H1 (cell line): Measurements from ENCODE around the gene ZFYVE19. TPM values are rescaled to one million over a fixed set of nuclear protein-coding genes. Genes with fewer than 3 reads are reported as not detected.

Experiments used
- CTCF ChIA-PET: fragments of 300-600 bp; sonication (Branson Sonifier 250); formaldehyde crosslinking; loops from one replicate; lab custom pipeline; 2021; ENCODE audit not compliant: partially characterized antibody; lab: Charles Lee
- POLR2A ChIA-PET: fragments of 300-600 bp; sonication (Branson Sonifier 250); formaldehyde crosslinking; loops from one replicate; lab custom pipeline; 2021; ENCODE audit warnings: inconsistent platforms; ENCODE audit not compliant: partially characterized antibody; lab: Charles Lee
- DNase-seq, 2 experiments: peaks; one replicate each; pipeline versions ENCODE4 v3.0.0 to v3.0.0-alpha.2; 2010 to 2022; ENCODE audit warnings: low spot score in 2 of 2, low read depth in 1 of 2, mixed read lengths in 1 of 2
- FAIRE-seq: peaks from 2 replicates; lab custom pipeline; 2011; peaks lifted over from hg19 to GRCh38; lab: Jason Lieb, UNC
- H2AFZ ChIP-seq: 2 replicates; pipeline ENCODE4 v1.8.1; 2012; ENCODE audit warnings: low read length, inconsistent platforms
- H2AK5ac ChIP-seq: 2 replicates; pipeline ENCODE4 v1.6.1; 2013; ENCODE audit warnings: low read depth, low read length
- H2BK120ac ChIP-seq: replicated peaks from 2 replicates; pipeline ENCODE3; 2013; ENCODE audit warnings: low read depth, low read length, inconsistent platforms
- H2BK12ac ChIP-seq: 2 replicates; pipeline ENCODE4 v1.6.1; 2013; ENCODE audit warnings: low read depth, low read length
- H2BK15ac ChIP-seq: 2 replicates; pipeline ENCODE4 v1.6.1; 2013; ENCODE audit warnings: low read length
- H2BK20ac ChIP-seq: 2 replicates; pipeline ENCODE4 v1.6.1; 2013; ENCODE audit warnings: low read length
- H2BK5ac ChIP-seq: 2 replicates; pipeline ENCODE4 v1.6.1; 2013; ENCODE audit warnings: low read depth, low read length
- H3K14ac ChIP-seq: 2 replicates; pipeline ENCODE4 v1.6.1; 2013; ENCODE audit warnings: inconsistent platforms; ENCODE audit not compliant: insufficient read length
- H3K18ac ChIP-seq: 2 replicates; pipeline ENCODE4 v1.6.1; 2013; ENCODE audit warnings: low read length; ENCODE audit errors: extremely low read depth
- H3K23ac ChIP-seq: 2 replicates; pipeline ENCODE4 v1.6.1; 2013; ENCODE audit warnings: inconsistent platforms; ENCODE audit not compliant: insufficient read length
- H3K23me2 ChIP-seq: 2 replicates; pipeline ENCODE4 v1.6.1; 2013; ENCODE audit warnings: low read depth, low read length
- H3K27ac ChIP-seq: 2 replicates; pipeline ENCODE4 v1.6.1; 2011; ENCODE audit warnings: low read depth, low read length, inconsistent platforms
- H3K27me3 ChIP-seq, 4 experiments: replicated peaks in 1 of 4; 1 replicate in 1 of 4; 2 replicates in 3 of 4; pipeline versions ENCODE4 v1.6.1 to v1.8.1; 2011 to 2013; ENCODE audit warnings: low read length in 3 of 4, mild to moderate bottlenecking in 3 of 4, inconsistent platforms in 2 of 4, mixed read lengths in 2 of 4, moderate library complexity in 1 of 4; ENCODE audit not compliant: control insufficient read depth in 3 of 4, insufficient read depth in 3 of 4; ENCODE audit errors: extremely low read depth in 1 of 4
- H3K36me3 ChIP-seq, 4 experiments: 2 replicates each; pipeline versions ENCODE4 v1.6.1 to v1.8.1; 2011 to 2013; ENCODE audit warnings: mild to moderate bottlenecking in 4 of 4, low read length in 3 of 4, moderate library complexity in 2 of 4, control low read depth in 1 of 4, inconsistent platforms in 1 of 4; ENCODE audit not compliant: insufficient read depth in 4 of 4, control insufficient read depth in 2 of 4
- H3K4ac ChIP-seq: replicated peaks from 2 replicates; pipeline ENCODE3; 2013; ENCODE audit warnings: low read length, low read depth, mixed read lengths, inconsistent platforms; ENCODE audit not compliant: insufficient read length
- H3K4me1 ChIP-seq, 4 experiments: replicated peaks in 1 of 4; 1 replicate in 1 of 4; 2 replicates in 3 of 4; pipeline versions ENCODE4 v1.6.1 to v1.8.1; 2011 to 2013; ENCODE audit warnings: low read length in 3 of 4, inconsistent platforms in 2 of 4, mixed read lengths in 1 of 4; ENCODE audit not compliant: insufficient read depth in 4 of 4, control insufficient read depth in 3 of 4
- H3K4me2 ChIP-seq, 2 experiments: 2 replicates each; pipeline versions ENCODE4 v1.6.1 to v1.8.1; 2011 to 2013; ENCODE audit warnings: low read depth in 2 of 2, low read length in 2 of 2, control low read depth in 1 of 2, inconsistent platforms in 1 of 2, mild to moderate bottlenecking in 1 of 2; ENCODE audit not compliant: insufficient read depth in 1 of 2
- H3K4me3 ChIP-seq, 4 experiments: fragments of 200-600, 300-600 bp in 1 of 4; sonication (generic), shearing (Covaris generic), sonication (Bioruptor Twin) in 1 of 4; 2 replicates each; pipeline versions ENCODE4 v1.5.1 to v1.8.1; 2011 to 2016; ENCODE audit warnings: low read length in 4 of 4, low read depth in 3 of 4, control low read depth in 2 of 4, inconsistent platforms in 2 of 4, mild to moderate bottlenecking in 2 of 4, mixed read lengths in 1 of 4, moderate library complexity in 1 of 4; ENCODE audit not compliant: insufficient read depth in 2 of 4; ENCODE audit errors: extremely low read depth in 1 of 4
- H3K56ac ChIP-seq: replicated peaks from 2 replicates; pipeline ENCODE3; 2013; ENCODE audit warnings: low read depth, mild to moderate bottlenecking, mixed read lengths, low read length, inconsistent platforms; ENCODE audit not compliant: insufficient read length
- H3K79me1 ChIP-seq: 2 replicates; pipeline ENCODE4 v1.6.1; 2013; ENCODE audit warnings: low read depth, low read length, control low read depth
- H3K79me2 ChIP-seq, 2 experiments: 2 replicates each; pipeline versions ENCODE4 v1.6.1 to v1.8.1; 2012 to 2013; ENCODE audit warnings: low read length in 2 of 2, mild to moderate bottlenecking in 2 of 2, inconsistent platforms in 1 of 2; ENCODE audit not compliant: insufficient read depth in 2 of 2, control insufficient read depth in 1 of 2
- H3K9ac ChIP-seq, 4 experiments: replicated peaks in 1 of 4; 1 replicate in 1 of 4; 2 replicates in 3 of 4; pipeline versions ENCODE4 v1.6.1 to v1.8.1; 2011 to 2013; ENCODE audit warnings: low read depth in 3 of 4, low read length in 3 of 4, control low read depth in 2 of 4, mild to moderate bottlenecking in 2 of 4, moderate library complexity in 2 of 4, inconsistent platforms in 1 of 4; ENCODE audit errors: extremely low read depth in 1 of 4
- H3K9me3 ChIP-seq, 2 experiments: 2 replicates each; pipeline versions ENCODE4 v1.6.1 to v1.8.1; 2012 to 2013; ENCODE audit warnings: mild to moderate bottlenecking in 2 of 2, moderate library complexity in 2 of 2, control low read depth in 1 of 2, inconsistent platforms in 1 of 2, low read depth in 1 of 2, low read length in 1 of 2, mixed read lengths in 1 of 2; ENCODE audit not compliant: insufficient read depth in 2 of 2
- H4K20me1 ChIP-seq, 2 experiments: replicated peaks in 1 of 2; 2 replicates each; pipeline versions ENCODE3 to v1.8.1; 2011 to 2013; ENCODE audit warnings: inconsistent platforms in 2 of 2, low read length in 2 of 2, mild to moderate bottlenecking in 1 of 2; ENCODE audit not compliant: insufficient read depth in 2 of 2, control insufficient read depth in 1 of 2
- H4K5ac ChIP-seq: 2 replicates; pipeline ENCODE4 v1.6.1; 2013; ENCODE audit warnings: low read length, low read depth, mixed read lengths, inconsistent platforms; ENCODE audit not compliant: insufficient read length
- H4K8ac ChIP-seq: 2 replicates; pipeline ENCODE4 v1.8.0; 2013; ENCODE audit warnings: mild to moderate bottlenecking, moderate library complexity, low read length, inconsistent platforms; ENCODE audit not compliant: insufficient read depth; ENCODE audit errors: extremely low read depth
- H4K91ac ChIP-seq: replicated peaks from 2 replicates; pipeline ENCODE3; 2013; ENCODE audit warnings: low read length, mixed read lengths, inconsistent platforms; ENCODE audit not compliant: insufficient read length
- ATF3 ChIP-seq: IDR thresholded peaks from 2 replicates; pipeline ENCODE4 v1.6.1; 2011; ENCODE audit warnings: low read depth, mild to moderate bottlenecking, low read length; ENCODE audit not compliant: insufficient read depth
- CBX5 ChIP-seq: fragments of 300-800, 300-1000 bp; sonication (generic); IDR thresholded peaks from 2 replicates; pipeline ENCODE4 v1.7.1; 2016; ENCODE audit warnings: antibody characterized with exemption, low read length, low read depth
- CBX8 ChIP-seq: fragments of 300-800, 300-1000 bp; sonication (generic); IDR thresholded peaks from 2 replicates; pipeline ENCODE4 v1.7.1; 2016; ENCODE audit warnings: low read depth, low read length, borderline replicate concordance
- FOSL1 ChIP-seq: IDR thresholded peaks from 2 replicates; pipeline ENCODE4 v1.6.1; 2011; ENCODE audit warnings: mild to moderate bottlenecking, low read depth, low read length, moderate library complexity; ENCODE audit not compliant: insufficient read depth
- JUND ChIP-seq: IDR thresholded peaks from 2 replicates; pipeline ENCODE4 v1.6.1; 2011; ENCODE audit warnings: mild to moderate bottlenecking, improper control_type of control experiment, low read length
- NRF1 ChIP-seq: IDR thresholded peaks from 2 replicates; pipeline ENCODE4 v1.6.1; 2011; ENCODE audit warnings: mild to moderate bottlenecking, low read depth, low read length, improper control_type of control experiment
- POLR2A ChIP-seq, 2 experiments: IDR thresholded peaks; 1 replicate in 1 of 2; 2 replicates in 1 of 2; pipeline ENCODE4 v1.6.1; 2011; ENCODE audit warnings: low read depth in 2 of 2, low read length in 2 of 2, mild to moderate bottlenecking in 2 of 2; ENCODE audit errors: control extremely low read depth in 1 of 2
- RNF2 ChIP-seq: fragments of 200-900, 300-1000 bp; sonication (generic); IDR thresholded peaks from 2 replicates; pipeline ENCODE4 v1.7.1; 2016; ENCODE audit warnings: borderline replicate concordance, low read depth, mild to moderate bottlenecking, antibody characterized with exemption, low read length; ENCODE audit not compliant: poor library complexity, severe bottlenecking; ENCODE audit errors: missing control alignments
- SIX5 ChIP-seq: IDR thresholded peaks from 2 replicates; pipeline ENCODE4 v1.6.1; 2011; ENCODE audit warnings: mild to moderate bottlenecking, low read depth, low read length
- SUZ12 ChIP-seq: fragments of 200-600 bp; sonication (generic); IDR thresholded peaks from 2 replicates; pipeline ENCODE4 v1.6.1; 2012; ENCODE audit warnings: mild to moderate bottlenecking, inconsistent platforms, low read length, moderate library complexity, mixed read lengths
- TAF1 ChIP-seq: IDR thresholded peaks from 2 replicates; pipeline ENCODE4 v1.6.1; 2011; ENCODE audit warnings: mild to moderate bottlenecking, low read depth, low read length
- WGBS, 2 experiments: shearing (Covaris generic) in 1 of 2; methylation state at CpG; one replicate each; pipeline versions ENCODE4 v1.1.6 to v1.1.7; 2013 to 2015; ENCODE audit warnings: low lambda C conversion rate in 2 of 2, mixed read lengths in 2 of 2, inconsistent platforms in 1 of 2, low coverage in 1 of 2, missing lambda C conversion rate in 1 of 2; ENCODE audit not compliant: insufficient replicate concordance in 2 of 2, insufficient coverage in 1 of 2, insufficient read length in 1 of 2; ENCODE audit errors: extremely low coverage in 1 of 2, missing lambda C conversion rate in 1 of 2; 5-methylcytosine and 5-hydroxymethylcytosine counted together
- polyA plus RNA-seq, 7 experiments: library from polyadenylated mRNA; depleted of rRNA in 3 of 7; stranded (reverse) in 5 of 7; unstranded in 2 of 7; fragments of >200 nt in 5 of 7; fragments of 200-250 nt in 2 of 7; gene quantifications; 1 replicate in 5 of 7; 2 replicates in 1 of 7; 4 replicates in 1 of 7; pipeline versions ENCODE4 v1.2.1 to v1.2.3, GENCODE V29; 2011 to 2013; ENCODE audit warnings: missing spikeins in 2 of 7, mixed read lengths in 2 of 7
- total RNA-seq: library from RNA; stranded (reverse); fragmentation: NEBNext Ultra II Directional; extraction: Animal tissue kit (Norgen Biotek cat#: 25700); gene quantifications from 2 replicates; pipeline ENCODE4 v1.2.1, GENCODE V29; 2021
- TF ChIP-seq, protein P1 (sequence below): IDR thresholded peaks from 2 replicates; pipeline ENCODE4 v1.6.1; 2012; ENCODE audit warnings: inconsistent platforms

Gene ZFYVE19
- total and polyA plus RNA-seq, 2 of the 8 experiments (the other 6 are each of a cell fraction or from before 2014, with no cell fraction given), result 11.2 to 21.8 TPM

DNA sequence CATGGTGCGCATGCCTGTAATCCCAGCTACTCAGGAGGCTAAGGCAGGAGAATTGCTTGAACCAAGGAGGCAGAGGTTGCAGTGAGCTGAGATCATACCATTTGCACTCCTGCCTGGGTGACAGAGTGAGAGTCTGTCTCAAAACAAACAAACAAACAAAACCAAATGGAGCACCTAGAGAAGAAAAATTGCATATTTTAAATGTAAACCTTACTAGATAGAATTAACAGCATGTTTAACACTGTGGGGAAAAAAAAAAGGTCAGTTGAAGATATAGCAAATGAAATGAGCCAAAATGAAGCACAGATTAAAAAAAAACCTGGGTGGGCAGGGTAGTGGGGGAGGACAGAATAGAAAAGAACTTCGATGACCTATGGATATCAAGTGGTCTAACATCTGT is 14.3 kb downstream of the ZFYVE19 start:
- Histone ChIP-seq H2BK15ac (no peak overlapping the region), H3K23ac (no peak overlapping the region), H3K4me1 (no peaks in the 10 kb centered on the region), H3K18ac (no peak overlapping the region), H3K4me2 (no peak overlapping the region), H2BK12ac (no peak overlapping the region), H4K5ac (no peak overlapping the region), H3K27ac (no peak overlapping the region), H3K14ac (no peak overlapping the region), H4K8ac (no peak overlapping the region), H2BK120ac (no peak overlapping the region), H3K9me3 (no peaks in the 10 kb centered on the region), H3K79me1 (no peaks in the 10 kb centered on the region), H4K20me1 (no peaks in the 10 kb centered on the region), H3K9ac (no peak overlapping the region), H2AFZ (no peak overlapping the region), H3K27me3 (no peaks in the 10 kb centered on the region), H2BK20ac (no peak overlapping the region), H3K56ac (no peak overlapping the region), H3K79me2 (no peaks in the 10 kb centered on the region), H3K36me3 (no peaks in the 10 kb centered on the region), H3K23me2 (no peaks in the 10 kb centered on the region), H2AK5ac (no peak overlapping the region), H3K4ac (no peak overlapping the region), H2BK5ac (no peak overlapping the region), H3K4me3 (no peak overlapping the region), H4K91ac (no peak overlapping the region)
- POLR2A ChIA-PET, result no interaction called here
- DNase-seq (no peak), FAIRE-seq (no peak)
- CTCF ChIA-PET, result no interaction called here
- TF ChIP-seq, protein P1, sequence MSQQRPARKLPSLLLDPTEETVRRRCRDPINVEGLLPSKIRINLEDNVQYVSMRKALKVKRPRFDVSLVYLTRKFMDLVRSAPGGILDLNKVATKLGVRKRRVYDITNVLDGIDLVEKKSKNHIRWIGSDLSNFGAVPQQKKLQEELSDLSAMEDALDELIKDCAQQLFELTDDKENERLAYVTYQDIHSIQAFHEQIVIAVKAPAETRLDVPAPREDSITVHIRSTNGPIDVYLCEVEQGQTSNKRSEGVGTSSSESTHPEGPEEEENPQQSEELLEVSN, result no peak
- TF ChIP-seq TAF1 (no peak), NRF1 (no peak), CBX5 (no peak), FOSL1 (no peak), POLR2A (IDR thresholded peaks at IDR 0.05; ENCODE audit: control extremely low read depth in 1 of 2, low read depth in 2 of 2, low read length in 2 of 2) (no peak), SIX5 (no peak), ATF3 (no peak), SUZ12 (no peak), CBX8 (no peak), JUND (no peak), RNF2 (no peak)
- 88% methylated on average over 2 of the region's 2 CpGs; no CpG with 5 or more reads in 1 of the 2 experiments for WGBS, 2 experiments
